Rectal smooth muscle tissue (tissue), 1 donor: Measurements from ENCODE around the gene DPH7.

ENCODE experiments used
- H3K27ac ChIP-seq: one replicate; pipeline ENCODE4 v1.7.0; 2013; ENCODE audit warnings: low read depth, low read length, inconsistent platforms
- H3K27me3 ChIP-seq: one replicate; pipeline ENCODE4 v1.7.0; 2013; ENCODE audit warnings: low read length; ENCODE audit not compliant: control insufficient read depth, insufficient read depth
- H3K36me3 ChIP-seq: one replicate; pipeline ENCODE4 v1.7.0; 2013; ENCODE audit warnings: low read length; ENCODE audit not compliant: control insufficient read depth, insufficient read depth
- H3K4me1 ChIP-seq: one replicate; pipeline ENCODE4 v1.7.0; 2013; ENCODE audit warnings: low read length; ENCODE audit not compliant: control insufficient read depth, insufficient read depth
- H3K4me3 ChIP-seq: one replicate; pipeline ENCODE4 v1.7.0; 2013; ENCODE audit warnings: low read length
- H3K9ac ChIP-seq: one replicate; pipeline ENCODE4 v1.7.0; 2013; ENCODE audit warnings: low read length

The DPH7 gene

GRCh38 chr9:137583957-137584356 is 5.2 kb upstream of the DPH7 start:
- Histone ChIP-seq H3K27me3 (no peaks in the 10 kb centered on the region), H3K27ac (no peak overlapping the region), H3K4me1 (peaks cover 2% of the 10 kb centered on the region), H3K9ac (no peak overlapping the region), H3K36me3 (peaks cover 25% of the 10 kb centered on the region), H3K4me3 (no peak overlapping the region)

DNA sequence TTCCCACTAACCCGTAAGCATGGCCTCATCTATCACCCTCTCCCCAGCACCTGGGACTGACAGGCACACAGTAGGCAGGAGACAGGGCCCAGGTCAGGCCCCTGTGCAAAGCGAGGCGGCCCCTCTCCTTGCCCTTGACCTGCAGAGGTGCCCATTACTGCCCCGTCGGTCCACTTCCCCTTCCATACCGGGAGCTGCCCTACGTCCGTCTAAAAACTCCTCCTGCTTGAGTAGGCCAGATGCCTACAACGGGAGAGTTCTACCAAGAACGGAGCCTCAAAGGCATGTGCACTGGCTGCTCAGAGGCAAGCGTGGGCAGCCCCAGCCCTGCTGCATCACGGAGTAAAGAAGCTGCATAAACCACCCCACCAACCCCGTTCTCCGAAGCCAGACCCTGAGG is 4.6 kb upstream of the DPH7 start:
- Histone ChIP-seq H3K27me3 (no peaks in the 10 kb centered on the region), H3K4me1 (peaks cover 2% of the 10 kb centered on the region), H3K4me3 (no peak overlapping the region), H3K27ac (no peak overlapping the region), H3K9ac (no peak overlapping the region), H3K36me3 (peaks cover 25% of the 10 kb centered on the region)

- Histone ChIP-seq H3K9ac (no peak overlapping the region), H3K27me3 (no peaks in the 10 kb centered on the region), H3K4me3 (no peak overlapping the region), H3K4me1 (peaks cover 8% of the 10 kb centered on the region), H3K36me3 (peaks cover 22% of the 10 kb centered on the region), H3K27ac (no peak overlapping the region)
Measured at GRCh38 chr9:137582286-137582860, 3.6 kb upstream of the DPH7 start.

DNA sequence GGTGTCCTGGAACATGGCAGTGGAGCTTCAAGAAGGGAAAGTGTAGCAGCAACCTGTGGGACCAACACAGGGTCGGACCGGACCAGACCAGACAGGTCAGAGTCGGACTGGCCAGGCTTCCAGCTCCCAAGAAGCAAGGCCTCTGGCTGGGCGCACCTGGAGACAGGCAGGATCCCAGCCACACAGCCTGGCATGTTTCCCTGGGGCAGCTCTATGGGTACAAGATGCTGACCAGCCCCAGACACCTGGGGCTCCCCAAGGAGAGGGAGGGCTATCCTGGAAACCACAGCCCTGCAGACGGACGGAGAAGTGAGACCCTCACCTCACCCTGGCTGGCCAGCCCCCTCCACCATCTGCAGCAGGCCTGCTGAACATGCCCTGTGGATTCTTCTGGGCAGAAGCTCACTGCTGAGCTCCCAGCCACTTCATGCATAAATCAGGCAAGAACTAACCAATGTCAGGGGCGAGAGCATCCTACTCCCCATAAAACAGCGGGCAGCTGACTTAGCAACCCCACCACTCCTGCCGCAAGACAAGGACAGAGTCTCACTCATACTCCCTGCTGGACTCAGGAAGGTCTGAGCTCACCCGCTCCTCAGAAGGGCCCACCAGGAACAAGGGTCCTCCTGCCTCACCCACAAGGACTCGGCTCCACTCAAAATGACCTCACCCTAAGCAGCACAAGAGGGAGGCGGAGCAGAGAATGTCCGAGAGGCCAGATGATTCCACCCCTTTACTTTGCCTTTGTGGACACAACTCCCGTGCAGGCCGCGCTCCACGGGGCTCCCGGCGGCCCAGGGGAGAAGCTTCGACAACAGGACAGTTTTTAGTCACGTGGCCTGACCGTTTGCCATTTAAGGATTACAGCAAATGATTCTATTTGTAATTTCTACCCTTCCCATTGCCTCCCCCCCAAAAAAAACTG is 2.9 kb upstream of the DPH7 start:
- H3K36me3 ChIP-seq = peaks cover 20% of the 10 kb centered on the region
- peaks cover 9% of the 10 kb centered on the region for H3K4me1 ChIP-seq
- H3K27me3 ChIP-seq = no peaks in the 10 kb centered on the region
- no peak overlapping the region for H3K9ac ChIP-seq
- no peak overlapping the region for H3K27ac ChIP-seq
- H3K4me3 ChIP-seq = no peak overlapping the region

GRCh38 chr9:137580954-137581322 is 2.2 kb upstream of the DPH7 start:
- Histone ChIP-seq H3K9ac (no peak overlapping the region), H3K4me3 (no peak overlapping the region), H3K27ac (no peak overlapping the region), H3K36me3 (peaks cover 22% of the 10 kb centered on the region), H3K4me1 (peaks cover 9% of the 10 kb centered on the region), H3K27me3 (no peaks in the 10 kb centered on the region)

GRCh38 chr9:137580209-137580953 is 1.7 kb upstream of the DPH7 start:
- Histone ChIP-seq H3K9ac (no peak overlapping the region), H3K36me3 (peaks cover 20% of the 10 kb centered on the region), H3K4me1 (peaks cover 9% of the 10 kb centered on the region), H3K27ac (no peak overlapping the region), H3K4me3 (no peak overlapping the region), H3K27me3 (no peaks in the 10 kb centered on the region)

DNA sequence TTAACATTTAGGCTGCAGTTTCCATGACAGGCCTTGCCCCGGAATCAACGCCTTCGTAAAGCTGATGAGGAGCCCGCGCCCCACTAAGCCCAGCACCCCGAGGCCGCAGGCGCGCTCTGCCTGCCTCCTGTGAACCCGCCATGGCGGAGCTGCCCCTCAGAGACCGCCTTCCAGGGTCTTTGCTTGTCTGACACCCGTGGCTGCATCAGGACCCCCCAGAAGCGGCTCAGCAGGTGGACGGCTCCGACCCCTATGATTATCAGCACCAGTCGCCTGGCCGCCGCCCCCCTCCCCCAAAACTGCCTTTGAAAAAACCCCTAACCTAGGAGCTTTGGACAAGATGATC is 507 bp upstream of the DPH7 start:
- Histone ChIP-seq H3K4me3 (peak overlapping the region; percentile 84), H3K36me3 (peaks cover 20% of the 10 kb centered on the region), H3K27ac (peak overlapping the region; percentile 79), H3K9ac (no peak overlapping the region), H3K4me1 (peaks cover 9% of the 10 kb centered on the region), H3K27me3 (no peaks in the 10 kb centered on the region)

DNA sequence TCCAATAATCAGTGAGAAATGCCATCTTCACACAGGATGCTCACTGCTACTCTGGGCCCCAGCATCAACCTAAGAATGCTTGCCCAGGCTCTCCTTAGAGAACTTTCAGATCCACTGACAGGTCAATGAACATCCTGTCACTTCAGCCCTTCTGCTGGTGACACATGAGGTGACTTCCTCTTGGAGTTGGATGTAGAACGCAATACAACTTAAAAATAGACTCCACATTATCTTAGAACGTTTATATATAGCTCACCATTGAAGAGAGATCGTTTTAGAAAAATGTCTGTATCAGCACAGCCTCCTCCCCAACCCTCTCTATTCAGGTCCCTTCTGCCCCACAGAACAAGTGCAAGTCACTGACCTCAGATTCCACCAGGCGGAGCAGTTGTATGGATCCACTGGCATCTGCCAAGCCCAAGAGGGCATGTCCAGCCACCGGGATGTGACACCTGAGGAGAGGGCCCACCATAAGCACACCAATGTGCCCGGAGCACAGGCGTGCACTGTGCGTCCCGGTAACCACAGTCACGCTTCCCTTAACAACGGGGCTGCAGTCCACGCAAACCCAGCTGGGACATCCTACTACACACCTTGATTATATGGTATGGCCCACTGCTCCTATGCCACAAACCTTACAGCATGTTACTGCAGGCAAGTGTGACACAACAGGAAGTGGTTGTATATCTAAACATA is 2.9 kb downstream of the DPH7 start:
- no peak overlapping the region for H3K27ac ChIP-seq
- H3K36me3 ChIP-seq = peaks cover 7% of the 10 kb centered on the region
- no peak overlapping the region for H3K4me3 ChIP-seq
- peaks cover 9% of the 10 kb centered on the region for H3K4me1 ChIP-seq
- H3K27me3 ChIP-seq = no peaks in the 10 kb centered on the region
- no peak overlapping the region for H3K9ac ChIP-seq

DNA sequence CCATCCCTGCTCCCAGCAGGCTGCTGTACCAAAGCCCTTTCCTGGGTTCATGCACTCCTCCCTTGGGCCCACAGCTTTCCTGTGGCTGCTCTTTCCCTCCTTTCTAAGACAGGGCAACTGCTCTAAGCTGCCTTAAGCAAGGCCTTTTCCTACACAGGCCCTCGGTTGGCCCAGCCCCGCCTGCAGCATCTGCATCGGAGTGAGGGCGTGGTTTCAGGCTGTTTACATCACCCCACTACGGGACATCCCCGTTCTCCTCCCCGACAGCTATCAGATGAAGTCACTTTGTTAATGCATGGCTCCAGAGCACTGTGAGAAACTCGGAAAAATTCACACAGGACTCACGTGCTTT is 3.4 kb downstream of the DPH7 start:
- H3K27me3 ChIP-seq = no peaks in the 10 kb centered on the region
- H3K9ac ChIP-seq = no peak overlapping the region
- peaks cover 9% of the 10 kb centered on the region for H3K4me1 ChIP-seq
- no peak overlapping the region for H3K27ac ChIP-seq
- peaks cover 10% of the 10 kb centered on the region for H3K36me3 ChIP-seq
- no peak overlapping the region for H3K4me3 ChIP-seq

GRCh38 chr9:137574192-137574591 is 4.5 kb downstream of the DPH7 start:
- Histone ChIP-seq H3K4me3 (no peak overlapping the region), H3K9ac (no peak overlapping the region), H3K4me1 (peaks cover 8% of the 10 kb centered on the region), H3K27me3 (no peaks in the 10 kb centered on the region), H3K27ac (no peak overlapping the region), H3K36me3 (peaks cover 10% of the 10 kb centered on the region)

- Histone ChIP-seq H3K9ac (no peak overlapping the region), H3K27ac (no peak overlapping the region), H3K4me1 (no peaks in the 10 kb centered on the region), H3K27me3 (no peaks in the 10 kb centered on the region), H3K4me3 (no peak overlapping the region), H3K36me3 (peaks cover 5% of the 10 kb centered on the region)
Measured at GRCh38 chr9:137570566-137570965, 8.2 kb downstream of the DPH7 start.

DNA sequence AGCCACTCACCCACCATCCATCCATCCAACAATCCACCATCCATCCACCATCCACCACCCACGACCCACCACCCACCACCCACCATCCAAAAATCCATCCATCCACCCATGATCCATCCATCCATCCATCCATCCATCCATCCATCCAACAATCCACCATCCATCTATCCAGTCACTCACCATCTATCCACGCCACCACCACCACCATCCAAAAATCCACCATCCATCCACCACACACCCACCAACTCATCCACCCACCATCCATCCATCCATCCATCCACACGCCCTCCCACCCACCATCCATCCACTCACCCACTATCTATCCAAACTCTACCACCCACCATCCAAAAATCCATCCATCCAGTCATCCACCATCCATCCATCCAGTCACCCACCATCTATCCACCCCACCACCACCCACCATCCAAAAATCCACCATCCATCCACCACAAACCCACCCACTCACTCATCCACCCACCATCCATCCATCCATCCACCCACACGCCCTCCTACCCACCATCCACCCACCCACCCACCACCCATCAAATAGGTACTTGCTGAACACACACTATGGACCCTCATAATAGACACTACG is 9.0 kb downstream of the DPH7 start:
- peaks cover 6% of the 10 kb centered on the region for H3K36me3 ChIP-seq
- no peaks in the 10 kb centered on the region for H3K4me1 ChIP-seq
- no peak overlapping the region for H3K4me3 ChIP-seq
- no peaks in the 10 kb centered on the region for H3K27me3 ChIP-seq
- H3K27ac ChIP-seq = no peak overlapping the region
- H3K9ac ChIP-seq = no peak overlapping the region
